NCI-H2227 (cell line): ENCODE results near the gene SLC24A3.

Source experiments
- DNase-seq: peaks from one replicate; lab custom pipeline; 2025; ENCODE audit not compliant: unreplicated experiment; lab: John Stamatoyannopoulos, UW

SLC24A3 gene

GRCh38 chr20:19236371-19237055 lies 24.1 kb downstream of the SLC24A3 start:
- DNase-seq, result no peak

GRCh38 chr20:19241440-19241839 lies 29.0 kb downstream of the SLC24A3 start:
- DNase-seq, result no peak

- no peak for DNase-seq
These were observed 31.8 kb downstream of the SLC24A3 start for GRCh38 chr20:19244291-19244690.

GRCh38 chr20:19249106-19249879 lies 36.9 kb downstream of the SLC24A3 start:
- DNase-seq, result no peak

GRCh38 chr20:19250346-19250745 lies 37.9 kb downstream of the SLC24A3 start:
- no peak for DNase-seq

GRCh38 chr20:19251506-19251905 lies 39.1 kb downstream of the SLC24A3 start:
- no peak for DNase-seq

- no peak for DNase-seq
These were observed 39.5 kb downstream of the SLC24A3 start for GRCh38 chr20:19251958-19252357.

- DNase-seq, result no peak
These were observed 40.1 kb downstream of the SLC24A3 start for GRCh38 chr20:19252451-19253120.

GRCh38 chr20:19253316-19253715 lies 40.9 kb downstream of the SLC24A3 start:
- DNase-seq, result no peak

GRCh38 chr20:19253916-19254820 lies 41.7 kb downstream of the SLC24A3 start:
- DNase-seq, result no peak

GRCh38 chr20:19254956-19255355 lies 42.5 kb downstream of the SLC24A3 start:
- no peak for DNase-seq

GRCh38 chr20:19256085-19256484 lies 43.6 kb downstream of the SLC24A3 start:
- no peak for DNase-seq

- DNase-seq, result no peak
These were observed 44.6 kb downstream of the SLC24A3 start for GRCh38 chr20:19256906-19257595.

- no peak for DNase-seq
These were observed 45.4 kb downstream of the SLC24A3 start for GRCh38 chr20:19257865-19258264.

GRCh38 chr20:19259141-19259591 lies 46.7 kb downstream of the SLC24A3 start:
- DNase-seq, result no peak

- DNase-seq, result no peak
These were observed 48.1 kb downstream of the SLC24A3 start for GRCh38 chr20:19260412-19261090.

- DNase-seq, result no peak
These were observed 51.7 kb downstream of the SLC24A3 start for GRCh38 chr20:19264191-19264590.

GRCh38 chr20:19265646-19266374 lies 53.4 kb downstream of the SLC24A3 start:
- DNase-seq, result no peak

- no peak for DNase-seq
These were observed 56.0 kb downstream of the SLC24A3 start for GRCh38 chr20:19268426-19268825.
